ENCODE results near the gene RTL9. TPM values are rescaled to one million over a fixed set of nuclear protein-coding genes. Genes with fewer than 3 reads are reported as not detected.
A peak's percentile ranks its signal among the peaks of the same experiment; 100 is the strongest.

The RTL9 gene
- total and polyA plus RNA-seq, 9 of the 15 experiments (the other 6 are each of a cell fraction or from before 2014, with no cell fraction given) = 0.04 to 0.35 (median 0.13) TPM; not detected in 1

- TF ChIP-seq NR2C1 (IDR thresholded peaks at IDR 0.05) (no peak), NR2C1 (tag; IDR thresholded peaks at IDR 0.05) (no peak), L3MBTL2 (IDR thresholded peaks at IDR 0.05) (peak; percentile 94), ELF4 (CRISPR knock-in tag; IDR thresholded peaks at IDR 0.05) (no peak), RNF219 (CRISPR knock-in tag; IDR thresholded peaks at IDR 0.05) (no peak), ZNF41 (CRISPR knock-in tag; conservative IDR thresholded peaks at IDR 0.05) (no peak), MCM3 (IDR thresholded peaks at IDR 0.05) (no peak), RCOR1 (IDR thresholded peaks at IDR 0.05; ENCODE audit: borderline replicate concordance in 1 of 2, low read depth in 2 of 2, low read length in 2 of 2) (0 out of 4 replicates have a peak, but pooled peaks of 1 of the 2 experiments have one; percentile 5), JUNB (CRISPR knock-in tag; conservative IDR thresholded peaks at IDR 0.05) (no peak), CREM (IDR thresholded peaks at IDR 0.05; ENCODE audit: low read depth) (0 out of 2 replicates have a peak, but pooled peaks have one; percentile 29), RAD21 (CRISPR knock-in tag; conservative IDR thresholded peaks at IDR 0.05 in 1 of 2, IDR thresholded peaks at IDR 0.05 in 1 of 2) (no peak)
Observed at GRCh38 chrX:110317820-110318663, 40.6 kb upstream of the RTL9 start, which contains the start of gene AMMECR1 (continued).

Measured in K562 (cell line).